Mesenteric fat pad (tissue), 1 donor: ENCODE data around the gene PODN. TPM values are rescaled to one million over a fixed set of nuclear protein-coding genes. Genes with fewer than 3 reads are reported as not detected.

Source experiments
- DNase-seq: peaks from one replicate; pipeline ENCODE4 v3.0.0-alpha.2; 2020; ENCODE audit warnings: low spot score
- total RNA-seq: library from RNA; stranded (reverse); fragmentation: NEBNext Ultra II Directional; extraction: Animal tissue kit (Norgen Biotek cat#: 25700); gene quantifications from one replicate; pipeline ENCODE4 v1.2.1, GENCODE V29; 2021
- donor health status: DM: yes; HTN: yes; CAD: no.

PODN gene
- total RNA-seq, 1 donor from 2014 or later: 86.3 TPM

DNA sequence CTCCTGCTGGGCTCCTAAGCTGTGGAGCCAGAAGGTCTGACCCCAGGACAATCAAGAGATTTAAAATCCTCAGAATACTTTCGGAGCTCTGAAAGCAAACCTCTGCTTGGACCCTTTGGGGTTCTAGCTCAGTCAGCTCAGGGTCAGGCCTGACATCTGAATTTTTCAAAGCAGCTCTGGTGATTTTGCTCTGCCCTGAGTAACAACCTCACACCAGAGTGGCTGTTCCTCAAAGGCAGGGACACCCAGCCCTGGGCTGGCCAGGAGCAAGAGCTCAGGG, 68.5 kb downstream of the PODN start:
- peak; percentile 60 for DNase-seq

GRCh38 chr1:53130878-53131589, 69.0 kb downstream of the PODN start:
- peak; percentile 59 for DNase-seq

DNA sequence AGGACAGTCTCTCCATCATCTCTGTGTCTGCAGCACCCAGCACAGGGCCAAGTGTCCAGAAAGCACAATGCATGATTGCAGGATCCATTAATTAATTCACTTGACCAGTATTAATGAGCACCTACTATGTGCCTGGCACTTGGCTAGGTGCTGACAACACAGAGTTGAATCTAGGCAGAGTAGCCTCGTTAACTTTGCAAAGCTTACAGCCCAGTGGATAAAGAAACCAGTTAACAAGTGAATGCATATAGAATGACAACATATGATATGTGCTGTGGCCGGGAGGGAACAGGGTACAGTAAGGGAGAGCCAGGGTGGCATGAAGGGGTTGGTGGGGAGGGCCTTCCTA, 69.6 kb downstream of the PODN start:
- DNase-seq: no peak

DNA sequence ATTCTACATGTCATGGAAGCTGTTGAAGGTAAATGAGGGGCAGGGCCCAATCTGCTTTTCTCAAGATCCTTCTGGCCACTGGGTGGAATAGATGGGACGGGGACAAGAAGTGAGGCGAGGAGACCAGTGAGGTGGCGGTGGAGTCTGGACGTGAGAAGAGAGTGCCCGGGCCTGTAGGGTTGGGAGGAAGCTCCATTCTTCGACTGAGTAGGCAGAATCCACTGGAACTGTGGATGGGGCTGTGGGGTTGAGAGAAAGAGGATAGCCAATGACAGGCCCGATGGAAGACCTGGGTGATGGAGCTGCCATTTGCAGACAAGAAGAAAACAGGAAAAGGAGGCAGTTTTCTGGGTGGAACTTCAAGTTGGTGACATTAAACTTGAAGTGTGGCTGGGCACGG, 70.2 kb downstream of the PODN start:
- peak; percentile 43 for DNase-seq

- DNase-seq: peak; percentile 30
Observed at GRCh38 chr1:53133261-53134041, 71.4 kb downstream of the PODN start.

DNA sequence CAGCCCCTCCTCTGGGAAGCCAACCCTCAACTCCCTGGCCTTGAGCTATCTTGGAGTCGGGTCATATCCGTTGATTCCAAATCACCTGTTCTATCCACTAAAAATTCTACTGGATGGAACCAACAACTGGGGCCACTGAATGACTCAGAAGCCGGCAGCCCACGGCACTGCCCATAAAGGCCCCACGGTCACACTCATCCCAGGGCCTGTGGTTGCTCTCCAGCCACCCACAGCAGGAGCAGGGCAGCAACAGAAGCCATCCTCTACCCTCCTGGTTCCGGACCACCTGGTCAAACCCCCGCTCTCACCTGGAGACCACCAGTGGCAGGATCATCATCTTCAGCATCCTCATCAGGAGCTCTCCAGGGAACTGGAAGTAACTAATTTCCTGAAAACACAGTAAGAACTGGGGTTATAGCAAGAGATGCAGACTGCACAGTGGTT, 72.1 kb downstream of the PODN start:
- peak; percentile 49 for DNase-seq

Other genes with a start within 250 kb of the PODN start
- 0.06 TPM for gene ZYG11A, start 219.5 kb upstream of the PODN start, total RNA-seq
- 105 TPM for gene ECHDC2, start 140.5 kb upstream of the PODN start, total RNA-seq
- 153 TPM for gene SCP2, start 134.9 kb upstream of the PODN start, total RNA-seq
- 0.42 TPM for gene SLC1A7, start 80.4 kb downstream of the PODN start, total RNA-seq
- 17.5 TPM for gene CPT2, start 134.6 kb downstream of the PODN start, total RNA-seq
- gene CZIB, start 158.4 kb downstream of the PODN start, total RNA-seq: 48.2 TPM
- 35.7 TPM for gene MAGOH, start 176.3 kb downstream of the PODN start, total RNA-seq